NCI-H82 treated with DMSO at 0.1 percent for 48 hours (cell line): ENCODE measurements around the gene FKBP15.

Source experiments
- DNase-seq: peaks from one replicate; lab custom pipeline; 2025; ENCODE audit not compliant: unreplicated experiment; lab: John Stamatoyannopoulos, UW

FKBP15 gene

DNA sequence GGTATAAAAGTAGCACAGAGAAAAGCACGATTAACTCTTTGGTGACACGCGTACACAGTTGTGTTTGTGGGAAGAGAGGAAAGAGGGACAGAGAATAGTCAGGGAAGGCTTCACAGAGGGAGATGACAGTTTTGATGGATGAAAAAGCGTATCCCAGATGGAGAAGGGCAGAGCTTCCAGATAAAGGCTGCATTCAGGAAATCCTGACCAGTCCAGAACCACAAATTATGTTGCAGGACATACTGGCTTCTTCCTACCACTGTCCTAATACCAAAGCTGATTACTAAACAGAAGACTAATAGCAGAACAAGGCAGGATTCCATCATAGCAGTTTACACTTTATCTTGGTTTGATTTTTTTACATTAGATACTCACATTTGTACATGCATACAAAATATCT, 35.8 kb downstream of the FKBP15 start:
- DNase-seq, result no peak

DNA sequence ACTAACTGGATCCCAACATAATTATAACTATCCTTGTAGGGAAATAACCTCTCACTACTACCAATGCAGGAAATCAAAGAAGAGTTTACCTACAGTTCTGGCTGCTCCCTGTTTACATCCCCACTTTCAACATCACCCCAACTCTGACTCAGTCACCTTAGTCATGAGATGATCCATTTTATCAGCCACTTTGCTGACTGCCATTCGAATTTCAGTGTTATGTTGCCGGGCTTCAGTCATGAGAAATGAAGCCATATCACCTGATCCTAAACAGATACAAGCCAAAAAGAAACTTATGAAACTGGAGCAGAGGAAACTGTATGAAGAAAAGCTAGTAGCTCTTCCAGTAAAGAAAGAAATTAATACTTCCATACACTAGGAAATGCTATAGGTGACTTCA, 36.5 kb downstream of the FKBP15 start:
- DNase-seq, result no peak

- DNase-seq, result no peak
Measured at GRCh38 chr9:113183956-113184488, 37.1 kb downstream of the FKBP15 start.

DNA sequence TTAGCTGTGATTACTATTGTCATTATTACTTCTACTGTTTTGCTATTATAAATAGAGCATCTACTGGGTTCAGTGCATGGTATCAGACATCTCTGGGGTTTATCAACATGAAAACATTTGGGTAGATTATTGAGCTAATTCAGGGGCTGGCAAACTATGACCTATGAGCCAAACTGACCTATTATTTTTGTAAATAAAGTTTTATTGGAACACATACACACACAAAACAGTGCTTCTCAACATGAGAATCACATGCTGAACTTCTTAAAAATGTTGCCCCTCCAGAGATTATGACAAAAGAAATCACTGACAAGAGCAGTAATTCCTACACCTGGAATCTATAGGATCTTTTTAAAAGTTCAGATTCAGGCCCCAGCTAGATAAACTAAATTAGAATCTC, 39.9 kb downstream of the FKBP15 start:
- DNase-seq, result no peak

DNA sequence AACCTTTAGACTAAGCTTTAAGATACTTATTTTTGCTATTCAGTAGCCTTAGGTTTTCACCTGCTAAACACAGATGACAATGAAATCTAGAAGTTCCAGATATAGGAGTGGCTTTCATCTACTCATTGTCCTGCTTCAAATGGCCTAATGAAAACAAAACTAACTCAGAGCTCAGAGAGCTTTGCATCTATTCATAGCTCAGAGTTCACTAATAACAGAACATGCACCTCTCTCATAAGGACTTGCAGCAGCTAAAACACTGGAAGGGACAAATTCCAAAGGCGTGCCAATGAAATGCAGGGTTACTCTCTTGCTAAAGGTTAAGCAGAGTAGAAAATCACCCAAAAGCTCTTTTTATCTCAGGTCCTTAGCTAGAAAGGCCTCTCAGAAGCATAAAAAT, 41.2 kb downstream of the FKBP15 start:
- DNase-seq, result no peak

GRCh38 chr9:113178087-113178486, 43.0 kb downstream of the FKBP15 start:
- DNase-seq, result no peak

DNA sequence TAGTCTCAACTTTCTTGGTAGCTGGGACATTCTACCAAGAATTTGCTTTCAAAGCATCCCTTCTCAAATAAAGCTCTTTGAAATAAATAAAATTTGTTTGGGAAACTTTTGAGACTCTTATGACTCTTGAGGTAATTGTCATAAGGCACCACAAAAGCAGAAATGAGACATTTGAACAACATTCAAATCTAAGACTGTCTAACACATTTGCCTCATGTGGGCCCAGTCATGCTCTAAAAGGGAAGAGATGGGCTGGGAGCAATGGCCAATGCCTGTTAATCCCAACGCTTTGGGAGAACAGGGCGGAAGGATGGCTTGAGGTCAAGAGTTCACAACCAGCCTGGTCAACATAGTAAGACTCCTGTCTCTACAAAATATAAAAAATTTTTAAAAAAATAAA, 43.8 kb downstream of the FKBP15 start:
- DNase-seq, result no peak

DNA sequence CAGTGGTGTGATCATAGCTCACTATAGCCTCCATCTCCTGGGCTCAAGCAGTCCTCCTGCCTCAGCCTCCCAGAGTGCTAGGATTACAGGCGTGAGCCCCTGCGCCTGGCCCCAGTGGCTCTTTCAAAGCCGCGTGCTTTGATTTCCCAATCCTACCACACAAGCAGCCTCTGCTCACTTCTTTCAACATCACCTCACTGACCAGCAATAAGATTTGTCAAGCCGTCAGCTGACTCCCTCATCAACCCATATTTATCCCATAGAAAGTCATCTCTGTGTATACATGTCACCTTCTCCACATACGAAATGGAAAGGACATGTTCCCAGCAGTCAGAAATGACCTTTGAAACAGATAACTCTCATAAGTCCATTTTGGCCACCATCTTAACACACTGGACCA, 44.3 kb downstream of the FKBP15 start:
- no peak for DNase-seq

- no peak for DNase-seq
Measured at GRCh38 chr9:113173341-113173740, 47.7 kb downstream of the FKBP15 start.

GRCh38 chr9:113168809-113169208, 52.3 kb downstream of the FKBP15 start:
- no peak for DNase-seq

GRCh38 chr9:113166039-113166438, 55.0 kb downstream of the FKBP15 start:
- no peak for DNase-seq

- no peak for DNase-seq
Measured at GRCh38 chr9:113164536-113165300, 56.4 kb downstream of the FKBP15 start.

DNA sequence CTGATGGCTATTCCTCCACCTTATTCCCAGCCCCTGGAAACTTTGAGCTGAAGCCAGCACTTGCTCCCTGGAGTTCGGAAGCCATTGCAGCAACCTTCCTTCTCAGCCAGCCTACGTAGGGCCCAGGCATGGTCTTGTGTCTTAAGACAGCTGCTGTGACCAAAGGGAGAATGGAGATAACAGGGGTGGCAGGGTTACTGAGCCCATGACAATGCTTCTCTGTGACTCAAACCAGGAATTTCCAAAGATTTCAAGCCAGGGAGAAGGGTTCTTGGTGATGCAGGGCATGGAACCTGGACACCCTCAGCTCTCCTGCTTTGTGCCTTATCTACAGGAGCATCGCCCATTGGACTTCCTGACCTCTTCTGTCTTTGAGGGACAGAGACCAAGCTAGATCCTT, 58.1 kb downstream of the FKBP15 start:
- DNase-seq, result no peak

DNA sequence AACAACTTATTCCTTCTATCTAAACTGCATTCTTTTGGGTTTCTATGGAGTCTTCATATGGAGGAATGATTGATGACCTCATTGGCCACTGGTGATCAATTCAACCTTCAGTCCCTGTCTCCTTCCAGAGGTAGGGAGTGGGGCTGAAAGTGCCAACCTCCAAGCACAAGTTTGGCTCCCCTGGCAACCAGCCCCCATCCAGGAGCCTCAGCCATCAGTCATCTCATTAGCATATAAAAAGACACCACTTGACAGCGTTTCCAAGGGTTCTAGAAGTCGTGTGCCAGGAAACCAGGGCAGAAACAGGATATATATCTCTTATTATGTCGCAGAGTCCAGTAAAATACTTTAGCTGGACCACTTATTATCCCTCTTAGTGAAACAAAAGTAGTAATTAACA, 60.5 kb downstream of the FKBP15 start:
- no peak for DNase-seq

DNA sequence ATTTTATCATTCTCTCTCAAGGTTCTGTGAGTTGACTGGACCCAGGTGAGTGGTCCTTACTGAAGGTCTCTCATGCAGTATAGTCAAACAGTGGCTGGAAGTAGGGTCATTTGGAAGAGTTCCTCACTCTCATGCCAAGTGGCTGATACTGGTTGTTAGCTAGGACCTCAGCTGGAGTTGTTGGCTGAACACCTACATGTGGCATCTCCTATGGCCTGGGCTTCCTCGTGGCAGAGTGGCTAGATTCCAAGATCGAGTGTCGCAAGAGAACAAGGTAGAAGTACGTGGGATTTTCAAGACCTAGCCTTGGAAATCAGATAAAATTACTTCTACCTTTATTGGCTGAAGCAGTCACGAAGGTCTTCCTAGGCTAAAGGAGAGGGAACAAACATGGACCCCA, 62.6 kb downstream of the FKBP15 start:
- no peak for DNase-seq

- DNase-seq, result no peak
Measured at GRCh38 chr9:113156880-113157279, 64.2 kb downstream of the FKBP15 start.

- DNase-seq, result peak; percentile 29
Measured at GRCh38 chr9:113155911-113156588, 65.0 kb downstream of the FKBP15 start.

DNA sequence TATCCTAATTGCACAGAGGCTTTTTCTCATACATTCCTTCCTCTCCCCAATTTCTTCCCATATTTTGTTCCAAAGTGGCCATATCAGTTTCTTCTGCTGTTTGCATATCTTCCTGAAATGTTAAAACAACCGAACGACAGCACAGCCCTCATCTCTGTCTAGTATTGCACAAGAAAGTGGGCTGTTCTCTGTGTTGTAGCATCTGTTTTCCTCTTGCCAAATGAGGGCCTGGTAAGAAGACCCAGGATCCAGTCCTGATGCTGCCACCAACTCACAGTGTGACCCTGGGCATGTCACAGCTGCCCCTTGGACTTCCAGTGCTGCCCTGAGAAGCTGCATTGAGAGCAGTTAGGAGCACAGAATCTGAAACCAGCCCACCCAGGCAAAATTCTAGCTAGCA, 66.1 kb downstream of the FKBP15 start:
- no peak for DNase-seq

- DNase-seq, result peak; percentile 46
Measured at GRCh38 chr9:113154471-113154870, 66.6 kb downstream of the FKBP15 start.

DNA sequence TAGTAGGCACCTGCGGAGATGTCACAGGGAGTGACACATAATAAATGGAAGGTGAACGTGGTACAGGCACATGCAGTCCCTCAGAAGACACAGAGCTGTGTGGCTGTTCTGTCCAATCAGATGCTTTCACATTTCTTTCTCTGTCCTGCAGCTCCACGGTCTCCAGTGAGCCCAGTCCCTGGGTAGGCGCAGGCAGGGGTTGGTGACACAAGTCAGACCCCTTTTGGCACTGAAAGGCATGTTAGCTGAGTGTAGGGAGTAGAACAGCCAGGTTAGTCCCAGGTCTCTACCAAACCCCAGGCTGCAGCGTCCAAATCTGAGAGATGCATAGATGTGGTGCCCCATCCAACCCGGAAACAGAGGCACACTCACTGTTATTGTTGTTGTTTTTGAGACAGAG, 67.5 kb downstream of the FKBP15 start:
- no peak for DNase-seq

GRCh38 chr9:113152699-113153098, 68.4 kb downstream of the FKBP15 start:
- no peak for DNase-seq
